Loucy (cell line): ENCODE measurements around the gene NHSL2.

ENCODE experiments used
- H2AFZ ChIP-seq: fragments of 200-600 bp; sonication (generic); 2 replicates; pipeline ENCODE4 v1.6.0; 2016; ENCODE audit warnings: antibody characterized with exemption, mild to moderate bottlenecking, low read length, moderate library complexity
- H3F3A ChIP-seq: fragments of 200-600 bp; 2 replicates; pipeline ENCODE4 v1.6.0; 2016; ENCODE audit warnings: antibody characterized with exemption, low read depth, mild to moderate bottlenecking
- H3K27me3 ChIP-seq: fragments of 200-600 bp; sonication (generic); 2 replicates; pipeline ENCODE4 v1.6.1; 2014; ENCODE audit warnings: low read length, mild to moderate bottlenecking; ENCODE audit not compliant: insufficient read depth, poor library complexity, severe bottlenecking
- H3K36me3 ChIP-seq: fragments of 200-600 bp; sonication (generic); 2 replicates; pipeline ENCODE4 v1.6.1; 2016; ENCODE audit warnings: low read length; ENCODE audit not compliant: insufficient read depth
- H3K4me1 ChIP-seq: fragments of 200-600 bp; sonication (generic); 2 replicates; pipeline ENCODE4 v1.5.1; 2014; ENCODE audit warnings: low read length, mild to moderate bottlenecking; ENCODE audit not compliant: insufficient read depth, poor library complexity, severe bottlenecking
- H3K4me2 ChIP-seq: fragments of 200-600 bp; sonication (generic); 2 replicates; pipeline ENCODE4 v1.6.0; 2014; ENCODE audit warnings: antibody characterized with exemption, low read length, low read depth, mild to moderate bottlenecking; ENCODE audit not compliant: poor library complexity, severe bottlenecking
- H3K4me3 ChIP-seq: fragments of 200-600 bp; sonication (generic); 2 replicates; pipeline ENCODE4 v1.5.1; 2014; ENCODE audit warnings: low read length, mild to moderate bottlenecking, mixed read lengths; ENCODE audit not compliant: poor library complexity, severe bottlenecking
- H3K79me2 ChIP-seq: fragments of 200-600 bp; sonication (generic); 2 replicates; pipeline ENCODE4 v1.6.1; 2014; ENCODE audit warnings: low read length; ENCODE audit not compliant: insufficient read depth
- H3K9ac ChIP-seq: fragments of 200-600 bp; sonication (generic); 2 replicates; pipeline ENCODE4 v1.6.0; 2014; ENCODE audit warnings: mild to moderate bottlenecking, low read depth, low read length, moderate library complexity; ENCODE audit not compliant: poor library complexity, severe bottlenecking
- H3K9me2 ChIP-seq: fragments of 200-600 bp; sonication (generic); replicated peaks from 2 replicates; pipeline ENCODE4 v1.6.1; 2016; ENCODE audit warnings: low read depth, low read length, mixed read lengths
- H3K9me3 ChIP-seq: fragments of 200-600 bp; sonication (generic); 2 replicates; pipeline ENCODE4 v1.6.1; 2014; ENCODE audit warnings: mild to moderate bottlenecking, antibody characterized with exemption, low read length, low read depth; ENCODE audit not compliant: insufficient read depth
- H4K20me1 ChIP-seq: fragments of 200-600 bp; sonication (generic); 2 replicates; pipeline ENCODE4 v1.6.0; 2014; ENCODE audit warnings: antibody characterized with exemption, low read length, mild to moderate bottlenecking; ENCODE audit not compliant: insufficient read depth, poor library complexity, severe bottlenecking
- CTCF ChIP-seq: fragments of 200-600 bp; sonication (generic); conservative IDR thresholded peaks from 2 replicates; pipeline ENCODE4 v1.5.1; 2014; ENCODE audit warnings: mild to moderate bottlenecking, antibody characterized with exemption, low read length
- EZH2phosphoT487 ChIP-seq: fragments of 200-600 bp; IDR thresholded peaks from 2 replicates; pipeline ENCODE4 v1.6.1; 2018; ENCODE audit warnings: antibody characterized with exemption, mild to moderate bottlenecking, moderate library complexity, borderline replicate concordance

Gene NHSL2

GRCh38 chrX:72060921-72061490, 150.4 kb downstream of the NHSL2 start:
- Histone ChIP-seq H3K27me3 (no peaks in the 10 kb centered on the region), H3K4me3 (no peak overlapping the region), H3K36me3 (no peaks in the 10 kb centered on the region), H3K79me2 (no peaks in the 10 kb centered on the region), H3K4me2 (no peak overlapping the region), H2AFZ (no peak overlapping the region), H3K9ac (no peak overlapping the region), H3K9me2 (no peaks in the 10 kb centered on the region), H4K20me1 (no peaks in the 10 kb centered on the region), H3K9me3 (no peaks in the 10 kb centered on the region), H3F3A (no peaks in the 10 kb centered on the region), H3K4me1 (peaks cover 12% of the 10 kb centered on the region)
- no peak for TF ChIP-seq EZH2phosphoT487
- no peak for TF ChIP-seq CTCF

DNA sequence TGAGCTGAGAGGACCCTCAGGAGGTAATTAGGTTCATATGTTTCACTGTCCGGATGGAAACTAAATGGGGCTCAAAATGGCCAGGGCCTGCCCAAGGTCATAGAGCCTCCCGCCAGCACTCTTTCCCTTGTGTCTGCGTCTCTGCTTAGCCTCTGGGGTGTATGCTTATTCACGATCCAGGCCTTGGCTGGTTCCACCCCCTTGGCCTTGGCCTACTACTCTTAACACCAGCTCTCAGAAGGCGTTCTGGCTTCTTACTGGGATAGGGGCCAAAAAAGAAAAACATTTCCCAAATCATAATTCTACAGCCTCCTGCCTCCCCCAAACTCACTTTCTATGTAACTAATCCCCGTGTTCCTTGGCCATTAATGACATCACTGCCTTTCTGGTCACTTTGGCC, 152.3 kb downstream of the NHSL2 start:
- Histone ChIP-seq H4K20me1 (no peaks in the 10 kb centered on the region), H2AFZ (no peak overlapping the region), H3K79me2 (no peaks in the 10 kb centered on the region), H3F3A (no peaks in the 10 kb centered on the region), H3K4me2 (no peak overlapping the region), H3K9me2 (no peaks in the 10 kb centered on the region), H3K4me1 (peaks cover 2% of the 10 kb centered on the region), H3K9ac (no peak overlapping the region), H3K9me3 (no peaks in the 10 kb centered on the region), H3K4me3 (no peak overlapping the region), H3K27me3 (no peaks in the 10 kb centered on the region), H3K36me3 (no peaks in the 10 kb centered on the region)
- TF ChIP-seq CTCF (no peak), EZH2phosphoT487 (no peak)

GRCh38 chrX:72069350-72070160, 158.9 kb downstream of the NHSL2 start:
- Histone ChIP-seq H3K4me2 (no peak overlapping the region), H3K79me2 (no peaks in the 10 kb centered on the region), H3K9me3 (no peaks in the 10 kb centered on the region), H4K20me1 (no peaks in the 10 kb centered on the region), H3K4me3 (no peak overlapping the region), H3K27me3 (no peaks in the 10 kb centered on the region), H3F3A (no peaks in the 10 kb centered on the region), H3K9ac (no peak overlapping the region), H3K36me3 (no peaks in the 10 kb centered on the region), H3K4me1 (no peaks in the 10 kb centered on the region), H3K9me2 (no peaks in the 10 kb centered on the region), H2AFZ (no peak overlapping the region)
- no peak for TF ChIP-seq CTCF
